Ecto neural progenitor cell (in vitro differentiated cells): ENCODE results near the gene KRT79.

Source experiments
- DNase-seq: peaks from one replicate; pipeline ENCODE4 v3.0.0-alpha.2; 2018; ENCODE audit warnings: low spot score

Gene KRT79

DNA sequence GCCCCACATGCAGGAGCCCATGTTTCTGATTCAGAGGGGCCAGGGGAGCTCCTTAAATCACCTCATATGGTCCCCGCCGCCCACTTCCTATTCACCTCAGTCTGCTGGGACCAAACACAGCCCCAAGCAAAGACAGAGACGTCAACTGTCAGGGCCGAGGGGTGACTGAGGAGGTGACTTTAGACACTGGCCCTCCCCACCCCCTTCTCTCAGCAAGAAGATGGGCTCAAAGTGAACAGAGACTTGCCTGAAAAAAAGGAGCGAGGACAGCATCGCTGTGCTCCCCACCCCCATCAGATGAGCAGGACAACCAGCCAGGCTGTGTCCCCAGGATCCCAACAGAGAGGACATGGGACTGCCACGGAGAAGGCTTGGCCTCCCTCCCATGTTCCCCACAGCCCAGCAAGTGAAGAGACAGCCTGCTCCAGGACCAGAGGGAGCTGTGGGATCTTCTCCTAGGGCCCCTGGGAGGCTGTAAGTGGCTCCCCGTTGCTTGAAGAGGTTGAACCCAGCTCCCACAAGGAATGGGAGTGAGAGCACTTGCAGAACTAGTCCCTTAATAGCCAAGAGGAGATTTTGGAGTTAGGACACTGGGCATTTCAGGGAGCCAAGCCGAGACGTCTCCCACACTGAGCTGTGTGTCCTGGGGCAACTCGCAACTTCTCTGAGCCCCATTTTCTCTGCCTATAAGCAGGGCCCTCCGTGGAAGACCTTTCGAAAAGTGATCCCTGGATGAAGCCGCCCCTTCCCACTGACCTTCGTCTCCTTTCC, 1.3 kb upstream of the KRT79 start:
- no peak for DNase-seq

DNA sequence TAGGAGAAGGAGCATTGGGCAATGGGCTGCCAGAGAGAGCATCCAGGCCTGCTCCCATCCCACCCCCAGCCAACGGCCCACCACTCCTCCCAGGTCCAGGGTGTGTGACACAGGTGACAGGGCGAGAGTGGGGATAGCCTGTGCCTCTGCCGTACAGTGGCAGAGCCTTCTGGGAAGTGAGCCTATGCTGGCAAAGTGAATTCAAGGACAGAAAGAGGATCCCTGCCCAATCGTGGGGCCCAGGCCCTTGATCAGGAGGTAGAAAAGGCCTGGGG, 553 bp upstream of the KRT79 start:
- no peak for DNase-seq

- DNase-seq: no peak
These were observed 866 bp downstream of the KRT79 start for GRCh38 chr12:52832985-52833905.

DNA sequence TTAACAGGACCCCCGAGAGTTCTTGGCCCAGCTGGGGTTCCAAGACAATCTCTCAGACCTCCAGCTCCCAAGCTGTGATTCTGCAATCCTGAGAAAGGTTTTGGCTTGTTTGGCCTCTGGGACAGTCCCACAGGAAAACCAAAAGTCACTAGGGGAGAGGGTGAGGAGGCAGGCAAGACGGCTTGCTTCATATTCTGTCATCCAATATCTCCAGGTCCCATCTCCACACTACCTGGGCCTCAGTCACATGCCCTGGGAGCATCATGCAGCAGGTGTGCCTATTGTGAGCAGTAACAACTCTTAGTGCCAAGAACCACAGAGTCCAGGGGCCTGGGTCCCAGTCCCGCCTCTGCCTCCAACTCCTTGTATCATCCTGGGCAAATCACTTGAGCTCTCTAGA, 1.7 kb downstream of the KRT79 start:
- DNase-seq: no peak

- no peak for DNase-seq
These were observed 2.9 kb downstream of the KRT79 start for GRCh38 chr12:52831251-52831650.

DNA sequence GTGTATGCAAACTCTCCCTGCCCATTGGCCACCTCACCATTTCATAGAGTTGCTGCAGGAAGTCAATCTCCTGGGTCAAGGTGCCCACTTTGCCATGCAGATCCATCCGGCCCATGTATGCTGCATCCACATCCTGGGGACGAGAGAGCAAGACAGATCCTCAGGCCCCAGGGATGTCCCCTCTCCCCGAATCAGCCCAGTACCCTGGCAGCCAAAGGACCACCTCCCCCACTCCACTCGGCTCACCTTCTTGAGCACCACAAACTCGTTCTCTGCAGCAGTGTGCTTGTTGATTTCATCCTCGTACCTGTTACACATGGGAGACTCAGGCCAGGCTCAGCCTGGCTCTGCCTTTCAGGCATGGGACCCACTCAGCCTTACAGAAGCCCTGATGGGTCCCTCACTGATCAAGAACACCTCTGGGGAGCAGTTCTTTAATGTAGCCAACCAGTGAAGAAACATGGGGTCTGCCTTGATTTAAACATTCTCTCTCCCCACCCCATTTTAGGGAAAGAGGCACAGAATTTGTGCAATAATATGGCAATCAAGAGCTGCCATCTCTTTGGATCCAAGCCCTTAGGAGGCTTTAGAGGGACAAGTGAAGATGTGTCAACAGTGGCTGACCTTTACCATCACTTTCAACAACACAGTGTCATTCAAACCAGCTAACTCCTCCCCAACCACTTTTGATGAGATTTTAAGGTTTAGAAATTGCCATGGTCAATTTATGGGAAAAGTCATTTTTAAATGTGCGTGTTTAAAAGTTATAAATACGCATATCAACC, 3.9 kb downstream of the KRT79 start:
- no peak for DNase-seq

GRCh38 chr12:52828591-52829021, 5.5 kb downstream of the KRT79 start:
- DNase-seq: no peak

DNA sequence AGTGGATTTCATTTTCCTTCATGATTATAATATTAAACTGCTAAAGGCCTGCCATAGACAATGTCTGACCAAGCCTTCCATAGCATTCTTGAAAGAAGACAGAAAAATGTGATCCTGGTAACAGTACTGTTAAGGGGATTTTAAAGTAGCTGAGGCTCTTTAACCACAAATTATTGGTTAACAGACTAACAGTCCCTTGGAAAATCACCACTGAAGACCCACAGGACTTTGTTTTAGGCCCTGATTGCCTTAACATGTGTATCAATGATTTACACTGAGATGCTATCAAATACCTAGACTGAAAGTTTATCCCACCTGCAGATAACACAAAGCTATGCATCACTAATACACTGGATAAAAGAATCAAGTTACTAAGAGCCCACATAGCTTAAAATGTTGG, 6.0 kb downstream of the KRT79 start:
- DNase-seq: no peak

GRCh38 chr12:52827499-52828090, 6.5 kb downstream of the KRT79 start:
- no peak for DNase-seq

DNA sequence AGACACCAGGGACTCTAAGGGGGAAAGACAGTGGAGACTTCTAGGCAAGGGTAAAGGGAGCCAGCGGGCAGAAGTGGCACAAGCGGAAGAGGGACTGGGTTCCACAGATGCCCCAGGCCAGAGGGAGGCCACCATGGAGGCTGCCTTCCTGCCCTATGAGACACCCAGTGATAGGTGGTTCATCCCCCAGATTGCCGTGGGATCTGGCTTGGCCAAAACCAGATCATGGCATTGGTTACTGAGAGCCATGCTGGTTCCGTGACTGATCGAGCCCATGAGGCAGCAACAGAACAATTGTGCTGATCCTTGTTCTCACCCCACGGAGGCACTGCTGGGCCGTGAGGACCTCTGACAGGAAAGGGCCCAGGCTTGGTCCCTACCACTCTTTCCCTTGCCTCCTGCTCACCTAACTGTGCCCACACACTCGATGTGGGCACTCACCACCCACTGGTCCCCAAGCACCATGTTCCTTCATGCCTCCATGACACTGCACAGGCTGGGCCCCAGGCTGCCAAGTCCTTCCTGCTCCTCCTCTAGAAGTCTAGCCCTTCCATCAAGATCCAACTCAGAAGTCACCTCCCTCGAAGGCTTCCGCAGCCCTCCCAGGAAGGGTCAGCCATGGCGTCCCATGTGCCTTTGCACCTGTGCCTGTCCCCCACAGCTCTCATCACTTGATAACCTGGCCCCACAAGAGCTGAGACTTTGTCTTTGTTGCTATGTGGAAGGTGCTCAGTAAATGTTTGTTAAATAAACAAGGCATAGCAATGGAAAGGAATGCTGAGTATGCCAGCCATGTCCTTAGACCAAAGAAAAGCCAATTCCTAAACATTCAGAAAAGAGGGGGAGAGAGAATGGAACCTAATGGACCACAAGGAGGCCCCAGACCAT, 7.3 kb downstream of the KRT79 start:
- DNase-seq: no peak

GRCh38 chr12:52825961-52826360, 8.2 kb downstream of the KRT79 start:
- DNase-seq: no peak

DNA sequence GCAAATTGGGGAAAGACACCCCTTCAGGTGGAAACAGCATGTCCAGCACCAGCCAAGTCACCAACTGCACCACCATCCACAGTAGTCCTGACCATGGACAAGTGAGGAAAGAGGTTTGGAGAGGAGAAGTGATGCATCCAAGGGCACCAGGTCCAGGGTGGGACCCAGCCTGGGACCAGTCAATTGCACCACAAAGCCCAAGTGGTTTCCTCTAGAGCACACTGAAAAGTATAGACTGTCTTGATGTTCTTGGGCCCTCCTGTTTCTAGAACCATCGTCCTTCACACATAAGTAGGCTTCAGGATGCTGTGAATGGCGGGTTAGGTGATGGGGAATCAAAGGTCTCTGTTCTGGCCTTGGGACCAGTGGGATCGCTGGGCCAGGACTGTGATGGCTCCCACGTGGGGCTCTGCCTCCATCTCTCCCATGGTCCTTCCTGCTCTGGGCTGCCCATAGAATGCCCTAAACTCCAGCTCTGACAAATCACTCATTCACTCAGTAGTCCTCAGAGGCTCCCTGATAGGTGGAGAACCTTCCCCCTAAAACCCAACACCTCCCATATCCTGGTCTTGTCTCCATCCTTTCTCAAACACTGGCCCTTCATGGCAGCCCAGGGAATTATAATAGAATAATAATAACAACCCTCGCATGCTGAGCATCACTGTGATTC, 9.2 kb downstream of the KRT79 start:
- DNase-seq: no peak

GRCh38 chr12:52823761-52824450, 10.2 kb downstream of the KRT79 start:
- DNase-seq: no peak

DNA sequence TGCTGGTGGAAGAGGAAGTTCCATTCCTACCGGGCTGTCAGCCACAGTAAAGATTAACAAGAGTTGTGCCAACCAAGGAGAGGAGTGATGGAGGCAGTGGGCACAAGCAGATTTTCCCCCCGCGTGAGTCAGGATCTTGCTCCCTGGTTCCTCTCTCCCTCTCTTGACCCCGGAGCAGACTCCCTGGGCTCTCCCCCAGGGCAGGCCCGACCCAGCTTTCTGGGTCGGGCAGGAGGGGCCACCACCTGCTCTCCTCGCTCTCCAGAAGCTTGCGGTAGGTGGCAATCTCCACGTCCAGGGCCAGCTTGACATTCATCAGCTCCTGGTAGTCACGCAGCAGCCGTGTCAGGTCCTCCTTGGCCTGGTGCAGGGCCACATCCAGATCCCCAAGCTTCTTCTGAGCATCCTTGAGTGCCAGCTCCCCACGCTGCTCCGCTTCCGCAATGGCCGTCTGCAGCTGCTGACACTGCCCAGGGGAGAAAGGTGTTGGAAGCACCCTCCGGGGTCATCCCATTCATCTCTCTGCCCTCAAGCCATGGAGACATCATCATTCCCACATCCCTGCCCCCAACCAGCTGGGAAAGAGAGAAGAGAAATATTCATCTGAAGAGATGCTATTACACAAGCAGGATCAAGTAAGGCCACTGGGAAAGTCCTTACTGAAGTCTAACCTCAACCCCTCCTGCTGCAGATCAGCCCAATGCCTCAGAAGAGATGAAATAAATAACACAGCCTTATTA, 11.2 kb downstream of the KRT79 start:
- DNase-seq: no peak

DNA sequence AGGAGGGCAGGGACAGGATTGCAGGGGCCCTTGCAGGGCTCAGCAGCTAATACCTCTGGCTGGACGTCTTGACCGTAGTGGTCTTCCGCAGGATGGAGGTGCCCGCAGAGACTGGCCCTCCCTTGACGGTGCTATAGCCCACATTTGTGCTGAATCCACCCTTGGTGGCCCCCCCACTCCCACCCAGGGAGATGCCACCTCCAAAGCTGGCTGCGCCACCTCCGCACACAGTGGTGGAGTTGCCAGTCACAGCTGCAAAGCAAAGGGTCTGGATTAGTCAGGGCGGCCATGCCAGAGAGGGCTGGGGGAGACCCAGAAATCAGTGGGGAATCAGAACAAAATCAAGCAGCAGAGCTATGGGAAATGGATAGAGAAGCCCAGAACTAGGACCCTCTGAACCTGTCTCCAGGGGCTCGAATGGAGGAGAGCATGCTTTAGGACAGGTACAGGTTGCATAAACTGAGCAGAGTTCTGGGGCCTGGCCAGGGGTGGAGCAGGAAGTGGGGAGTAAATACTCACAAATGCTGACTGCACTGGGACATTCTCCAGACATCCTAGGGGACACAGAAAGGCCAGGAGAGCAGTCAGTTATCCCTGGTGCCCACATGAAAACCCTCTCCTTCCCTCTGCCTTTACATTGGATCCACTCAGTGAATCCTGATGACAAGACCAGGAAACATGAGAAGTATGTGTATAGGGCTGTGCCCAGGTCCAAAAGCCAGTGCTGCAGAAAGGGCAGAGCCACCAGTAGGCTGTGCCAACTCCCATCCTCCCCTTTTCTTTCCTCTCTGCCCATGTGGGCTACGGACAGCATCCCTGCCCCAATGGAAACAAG, 12.1 kb downstream of the KRT79 start:
- DNase-seq: no peak

DNA sequence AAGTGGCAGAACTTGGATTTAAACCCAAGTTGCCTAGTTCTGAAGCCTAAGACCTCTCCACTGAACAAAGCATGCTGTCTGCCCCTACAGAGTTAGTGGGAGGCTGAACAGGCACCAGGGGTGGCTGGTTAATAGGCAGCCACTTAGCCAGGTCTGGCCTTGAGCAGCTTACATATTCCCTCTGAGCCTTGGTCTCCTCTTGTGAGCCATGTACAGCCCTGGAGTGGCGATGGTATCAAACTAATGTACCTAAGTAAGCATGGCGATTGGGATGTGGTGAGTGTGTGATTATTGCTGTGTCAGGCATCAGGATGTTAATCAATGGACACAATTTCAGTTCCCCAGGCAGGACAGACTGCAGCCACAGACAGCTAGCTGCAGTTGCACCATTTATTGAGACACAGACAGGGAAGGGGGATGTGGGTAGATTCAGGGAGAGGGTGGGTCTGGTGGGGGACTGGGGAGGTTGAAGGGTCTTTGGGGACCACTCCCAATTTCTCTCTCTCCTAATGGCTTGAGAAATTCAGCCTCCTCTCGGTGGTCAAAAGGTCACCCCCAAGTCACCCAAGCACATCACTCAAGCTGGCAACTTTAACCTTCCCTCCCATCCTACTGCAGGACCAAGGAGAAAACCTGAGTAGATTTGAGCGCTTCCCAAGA, 12.9 kb downstream of the KRT79 start:
- no peak for DNase-seq

GRCh38 chr12:52820521-52820920, 13.6 kb downstream of the KRT79 start:
- no peak for DNase-seq
